ENCODE results near the gene TMEM63C.

- TF ChIP-seq CTCF (IDR thresholded peaks at IDR 0.05) = no peak
- TF ChIP-seq POLR2A (IDR thresholded peaks at IDR 0.05) = no peak
Measured at GRCh38 chr14:77256694-77257093, 75.1 kb downstream of the TMEM63C start.
